CD4-positive, alpha-beta T cell treated with Interferon gamma for 1 hour (primary cell): ENCODE data around the gene COMMD4.
"Not testable (repeated sequence)": the region's sequence is repeated elsewhere in the genome, so short reads cannot be mapped to it uniquely, and the experiment has no call there.

ENCODE experiments used
- DNase-seq: peaks from one replicate; pipeline ENCODE4 v3.0.0-alpha.2; 2020

COMMD4 gene

DNA sequence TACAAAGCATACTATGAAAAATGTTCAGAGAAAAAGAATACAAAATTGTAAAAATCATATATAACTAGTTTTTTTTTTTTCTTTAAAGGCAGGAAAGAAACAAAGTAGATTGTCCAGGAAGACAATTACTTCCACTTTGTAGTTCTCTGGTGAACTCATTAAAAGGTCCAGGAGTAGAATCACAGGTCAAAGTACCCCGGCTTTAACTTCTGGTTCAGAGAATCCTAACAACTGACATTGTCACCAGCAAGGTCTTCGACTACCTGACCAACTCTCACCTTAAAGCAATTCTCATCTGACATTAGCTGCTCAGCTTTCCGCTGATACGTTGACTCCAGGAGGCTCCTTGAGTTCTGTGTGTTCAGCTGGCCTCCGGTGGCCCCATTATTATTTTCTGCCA lies 48.1 kb downstream of the COMMD4 start:
- not testable (repeated sequence) for DNase-seq
